HG03196 (cell line): ENCODE data around the gene NEK6.

Experiments used
- ATAC-seq: cut with Tn5 transposase; IDR thresholded peaks from one replicate; pipeline ENCODE4 v1.9.1; 2021; ENCODE audit not compliant: unreplicated experiment

Gene NEK6

DNA sequence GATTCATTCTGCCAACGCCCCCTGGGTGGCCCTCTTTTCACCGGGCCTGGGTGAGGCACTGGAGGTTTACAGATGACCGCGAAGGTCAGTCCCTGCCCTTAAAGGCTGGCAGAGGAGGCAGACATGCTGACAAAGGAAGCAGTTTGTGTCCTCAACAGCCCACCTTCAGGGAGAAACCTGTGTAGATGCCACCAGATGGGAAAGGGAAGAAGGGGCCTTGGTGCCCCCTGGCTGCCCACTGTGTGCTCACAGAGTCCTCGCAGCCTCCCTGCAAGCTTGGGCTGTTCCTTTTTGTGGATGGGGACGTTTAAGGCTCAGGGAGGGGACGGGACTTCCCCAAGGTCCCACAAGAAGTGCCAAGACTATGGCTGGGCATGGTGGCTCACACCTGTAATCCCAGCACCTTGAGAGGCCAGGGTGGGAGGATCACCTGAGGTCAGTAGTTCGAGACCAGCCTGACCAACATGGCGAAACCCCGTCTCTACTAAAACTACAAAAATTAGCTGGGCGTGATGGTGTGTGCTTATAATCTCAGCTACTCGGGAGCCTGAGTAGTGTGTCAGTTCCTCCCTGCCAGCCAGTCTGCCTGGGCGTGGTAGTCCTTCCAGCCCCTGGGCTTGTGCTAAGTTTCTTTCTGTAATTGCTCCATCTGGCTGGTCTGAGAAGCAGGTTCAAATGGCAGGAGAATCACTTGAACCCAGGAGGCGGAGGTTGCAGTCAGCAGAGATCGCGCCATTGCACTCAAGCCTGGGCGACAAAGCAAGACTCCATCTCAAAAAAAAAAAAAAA lies 36.2 kb downstream of the NEK6 start:
- ATAC-seq = no peak

DNA sequence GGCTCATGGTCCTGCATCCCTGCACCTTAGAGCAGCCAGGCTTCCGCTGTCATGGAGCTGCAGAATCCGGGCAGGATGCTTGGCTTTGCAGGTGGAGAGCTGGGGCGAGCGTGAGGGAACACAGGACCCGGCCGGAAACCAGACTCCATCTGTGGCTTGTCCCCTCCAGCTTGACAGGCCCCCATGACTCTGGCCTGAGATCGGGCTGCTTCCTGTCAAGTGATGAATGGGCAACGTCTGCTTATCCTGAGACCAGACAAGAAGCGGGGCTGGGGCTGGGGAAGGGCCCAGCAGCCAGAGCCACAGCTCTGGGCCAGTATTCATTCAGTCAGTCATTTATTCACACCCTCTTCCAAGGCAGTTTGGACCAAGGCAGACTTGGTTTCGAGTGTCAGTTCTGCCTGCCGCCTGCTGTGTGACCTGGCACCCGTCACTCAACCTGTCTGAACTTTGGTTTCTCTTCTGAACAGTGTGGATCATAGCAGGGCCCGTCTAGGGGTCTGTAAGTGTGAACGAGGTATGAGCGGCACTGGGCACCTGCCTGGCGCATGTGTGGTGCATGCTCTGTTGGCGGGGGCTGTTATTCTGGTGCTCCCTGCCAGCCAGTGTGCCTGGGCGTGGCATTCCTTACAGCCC lies 37.5 kb downstream of the NEK6 start:
- no peak for ATAC-seq

DNA sequence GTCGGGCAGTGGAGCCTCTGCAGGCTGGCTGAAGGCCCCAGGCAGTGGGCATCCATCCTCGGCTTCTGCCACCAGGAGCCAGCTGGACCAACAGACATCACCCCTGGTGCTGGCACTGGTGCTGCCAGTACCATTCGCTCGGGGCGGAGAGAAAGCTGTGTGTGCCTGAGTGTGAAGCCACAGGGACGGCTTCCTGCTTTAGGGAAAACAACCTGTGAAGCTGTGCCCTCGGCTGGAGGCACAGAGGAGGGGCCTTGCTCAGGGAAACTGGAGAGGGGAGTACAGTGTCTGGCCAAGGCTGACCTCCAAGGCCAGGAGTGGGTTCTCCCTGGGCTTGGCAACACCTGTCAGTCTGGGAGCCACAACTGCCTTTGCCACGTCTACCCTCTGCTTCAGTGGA lies 38.3 kb downstream of the NEK6 start:
- no peak for ATAC-seq

DNA sequence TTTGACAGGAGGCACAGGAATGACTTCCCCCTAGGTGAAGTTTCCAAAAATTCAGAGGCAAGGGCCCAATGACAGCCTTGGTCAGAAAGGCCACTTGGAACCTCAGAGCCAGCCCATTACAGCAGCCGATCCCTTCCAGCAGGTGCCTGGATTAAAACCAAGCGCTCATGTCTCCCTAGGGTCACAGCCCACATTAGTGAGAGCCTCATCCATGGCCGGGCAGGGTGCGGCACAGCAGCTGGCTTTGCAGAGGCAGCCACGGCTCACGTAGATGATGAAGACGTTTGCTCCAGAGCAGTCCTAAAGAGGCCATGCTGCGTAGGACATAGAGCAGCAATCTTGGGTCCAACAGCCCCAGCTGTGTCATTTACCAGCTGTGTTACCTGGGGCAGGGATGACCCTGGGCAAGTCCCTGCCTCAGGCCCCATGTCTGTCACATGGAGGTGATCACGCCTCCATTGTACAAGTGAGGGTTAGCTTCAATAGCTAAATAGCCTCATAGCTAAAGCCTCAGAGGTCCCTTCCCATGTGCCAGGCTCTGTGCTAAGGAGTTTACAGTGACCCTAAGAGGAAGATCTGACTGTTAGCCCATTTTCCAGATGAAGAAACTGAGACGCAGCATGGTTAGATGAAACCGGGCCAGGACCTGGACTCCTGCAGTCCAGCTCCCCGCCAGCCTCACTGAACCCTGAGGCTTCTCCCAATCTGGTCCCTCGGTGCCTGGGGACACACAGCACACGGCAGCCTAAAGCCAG lies 39.2 kb downstream of the NEK6 start:
- no peak for ATAC-seq

DNA sequence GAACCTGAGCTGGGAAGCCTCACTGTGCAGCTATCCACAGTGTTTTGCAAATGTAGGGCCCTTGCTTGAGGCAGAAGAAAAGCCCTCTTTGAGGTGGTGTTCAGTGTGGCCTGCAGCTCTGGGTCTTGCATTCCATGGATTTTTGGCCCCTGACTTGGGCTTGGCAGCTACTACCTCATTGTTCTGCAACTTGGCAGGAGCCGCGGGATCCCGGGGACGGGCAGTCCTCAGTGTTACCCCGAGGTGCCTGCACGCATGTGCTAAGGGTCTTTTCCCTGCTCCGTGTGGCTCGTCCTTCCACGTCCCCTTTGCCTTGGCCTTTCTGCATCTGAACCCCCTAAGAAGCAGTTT lies 39.8 kb downstream of the NEK6 start:
- no peak for ATAC-seq

DNA sequence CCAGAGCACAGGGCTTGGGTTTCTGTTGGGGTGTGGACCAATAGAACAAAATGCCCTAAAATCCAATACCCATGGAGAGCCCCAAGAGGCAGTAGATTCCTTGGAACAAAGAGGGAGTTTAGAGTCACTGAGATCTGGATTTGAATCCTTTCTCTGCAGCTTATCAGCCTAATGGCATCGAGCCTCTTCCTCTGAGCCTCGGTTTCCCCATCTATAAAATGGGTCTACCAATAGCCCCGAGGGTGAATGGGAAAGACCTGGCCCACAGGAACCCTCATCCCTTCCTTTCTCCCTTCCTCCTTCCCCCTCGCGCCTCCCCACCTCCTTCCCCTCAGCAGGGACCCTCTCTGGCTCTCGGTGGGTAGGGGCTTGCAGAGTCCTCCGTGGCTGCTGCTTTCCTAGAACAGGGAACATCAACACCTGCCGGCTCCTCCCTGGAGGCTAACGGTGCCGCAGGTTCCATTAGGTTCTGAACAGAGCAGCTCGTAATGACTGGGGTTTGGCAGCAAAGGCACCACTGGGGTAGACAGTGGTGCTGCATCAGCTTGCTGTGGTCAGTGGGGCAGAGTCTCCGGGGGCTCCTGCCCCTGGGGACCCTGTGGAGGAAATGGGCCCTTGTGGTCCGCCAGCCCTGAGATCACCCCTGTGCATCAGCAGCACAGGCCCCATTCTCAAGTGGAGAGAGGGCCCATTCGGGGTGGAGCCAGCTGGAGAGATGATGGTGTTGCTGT lies 40.3 kb downstream of the NEK6 start:
- no peak for ATAC-seq

DNA sequence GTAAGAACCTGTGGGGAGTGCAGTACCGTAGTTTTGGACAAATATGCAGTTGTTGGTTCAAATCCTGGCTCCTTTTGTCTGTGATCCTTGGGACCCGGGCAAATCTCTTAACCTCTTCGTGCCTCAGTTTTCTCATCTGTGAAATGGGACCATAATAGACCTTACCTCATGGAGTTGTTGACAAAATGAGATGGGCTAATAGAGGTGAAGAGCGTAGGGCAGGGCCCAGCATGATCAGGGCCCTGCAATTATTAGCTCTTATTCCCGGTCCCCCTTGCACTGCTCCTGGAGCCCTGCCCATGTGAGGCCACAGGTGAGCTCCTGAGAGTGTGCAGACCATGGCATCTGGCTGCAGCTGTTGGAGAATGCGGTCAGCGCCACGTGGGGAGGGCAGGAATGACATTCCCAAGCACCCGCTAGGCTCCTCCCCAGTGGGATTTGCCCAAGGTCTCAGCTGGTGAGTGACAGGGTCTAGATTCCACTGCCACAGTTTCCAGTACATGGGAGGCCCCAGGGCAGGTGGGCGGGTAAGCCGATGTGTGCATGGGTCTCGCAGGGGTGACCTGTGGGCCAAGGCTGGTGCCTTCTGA lies 41.0 kb downstream of the NEK6 start:
- no peak for ATAC-seq

DNA sequence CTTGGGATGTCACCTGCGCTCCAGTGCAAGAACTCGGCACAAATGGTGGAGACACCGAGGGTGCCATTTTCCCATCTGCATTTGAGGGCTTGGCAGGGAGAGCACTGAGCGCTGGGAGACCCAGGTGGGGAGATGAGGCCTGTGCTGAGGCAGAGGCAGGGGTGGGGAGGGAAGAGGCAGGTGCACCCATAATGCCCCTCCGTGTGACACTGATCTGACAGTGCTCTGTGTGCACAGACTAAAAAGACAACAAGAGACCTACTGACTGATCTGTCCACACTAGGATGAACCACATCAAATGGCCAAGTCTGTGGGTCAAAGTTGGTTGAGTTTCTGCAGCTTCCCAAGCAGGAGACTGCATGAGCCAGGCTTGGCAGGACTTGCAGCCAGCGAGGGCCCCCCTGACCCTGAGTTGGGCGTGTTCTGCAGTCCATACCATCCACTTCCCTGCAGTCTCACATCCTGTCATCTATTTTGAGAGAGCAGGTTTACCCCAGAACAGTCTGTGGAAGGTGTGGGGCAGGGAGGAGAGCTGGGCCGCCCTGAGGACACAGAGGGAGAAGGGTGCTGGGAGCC lies 41.9 kb downstream of the NEK6 start:
- no peak for ATAC-seq

DNA sequence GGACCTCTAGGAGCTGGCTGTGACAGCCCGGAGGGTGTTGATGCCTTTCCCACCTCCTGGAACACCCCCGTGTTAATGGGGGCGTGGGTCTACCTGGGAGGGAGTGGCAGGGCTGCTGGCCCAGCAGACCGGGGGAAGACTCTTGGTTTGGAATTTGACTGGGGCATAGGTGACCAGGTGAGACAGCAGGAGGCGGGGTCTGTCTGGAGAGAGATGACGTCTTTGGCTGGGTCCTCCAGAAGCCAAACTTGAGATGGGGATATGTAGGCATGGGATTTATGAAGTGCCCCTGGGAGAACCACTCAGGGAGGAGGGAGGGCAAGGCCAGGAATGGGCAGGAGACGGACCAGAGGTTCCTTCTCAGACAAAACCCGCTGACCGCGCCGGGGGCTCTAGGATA lies 42.6 kb downstream of the NEK6 start:
- ATAC-seq = no peak

DNA sequence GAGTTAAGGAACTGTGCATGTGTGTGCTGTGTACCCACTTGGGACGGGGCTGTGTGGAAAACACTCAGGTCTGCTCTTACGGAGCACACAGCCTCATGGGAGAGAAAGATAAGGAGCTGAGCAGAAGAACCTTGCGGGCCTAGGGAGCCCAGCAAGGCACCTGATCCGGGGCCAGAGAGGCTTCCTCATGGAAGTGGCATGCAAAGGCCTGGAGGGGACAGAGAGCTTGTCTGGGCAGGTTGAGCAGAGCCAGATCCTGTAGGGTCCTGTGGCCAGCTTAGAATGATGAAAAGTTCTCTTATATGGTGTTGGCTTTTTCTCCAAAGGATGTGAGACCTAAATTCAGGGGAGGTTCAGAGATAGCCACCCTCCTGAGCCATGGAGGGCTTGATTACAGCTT lies 45.2 kb downstream of the NEK6 start:
- ATAC-seq = no peak

DNA sequence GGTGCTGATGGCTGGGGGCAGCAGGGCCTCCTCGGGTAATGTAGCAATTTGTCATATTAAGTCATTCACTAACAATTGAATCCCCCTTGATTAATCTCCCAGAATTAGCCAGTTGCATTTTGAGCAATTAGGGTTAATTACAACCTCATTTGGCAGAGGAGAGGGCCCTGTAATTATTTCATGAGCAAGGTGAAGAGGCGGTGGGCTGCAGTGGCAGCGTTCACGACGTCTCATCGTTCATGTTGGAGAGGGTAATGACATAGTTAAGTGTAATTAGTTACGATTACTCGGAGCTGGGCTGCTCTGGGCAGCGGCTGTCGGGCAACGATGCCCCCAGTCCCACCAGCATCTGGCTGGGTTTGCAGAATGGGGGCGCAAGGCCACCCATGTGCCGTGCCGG lies 46.0 kb downstream of the NEK6 start:
- no peak for ATAC-seq

DNA sequence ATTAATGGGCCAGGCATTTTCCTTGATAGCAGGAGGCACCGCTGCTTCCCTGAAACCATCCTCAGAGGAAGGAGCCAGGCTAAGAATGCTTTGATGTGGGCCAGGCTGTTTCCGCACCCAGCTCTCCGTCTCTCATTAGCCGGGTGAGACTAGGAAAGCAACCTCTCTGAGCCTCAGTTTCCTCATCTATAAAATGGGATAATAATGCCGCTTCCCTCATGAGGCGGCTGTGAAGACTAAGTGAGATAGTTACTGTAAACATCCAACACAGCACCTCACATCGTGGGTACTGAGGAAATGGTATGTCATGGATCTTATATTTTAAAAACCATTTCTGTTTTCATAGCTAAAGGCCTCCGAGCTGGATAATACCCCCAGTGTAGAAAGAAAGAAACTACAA lies 46.5 kb downstream of the NEK6 start:
- no peak for ATAC-seq

DNA sequence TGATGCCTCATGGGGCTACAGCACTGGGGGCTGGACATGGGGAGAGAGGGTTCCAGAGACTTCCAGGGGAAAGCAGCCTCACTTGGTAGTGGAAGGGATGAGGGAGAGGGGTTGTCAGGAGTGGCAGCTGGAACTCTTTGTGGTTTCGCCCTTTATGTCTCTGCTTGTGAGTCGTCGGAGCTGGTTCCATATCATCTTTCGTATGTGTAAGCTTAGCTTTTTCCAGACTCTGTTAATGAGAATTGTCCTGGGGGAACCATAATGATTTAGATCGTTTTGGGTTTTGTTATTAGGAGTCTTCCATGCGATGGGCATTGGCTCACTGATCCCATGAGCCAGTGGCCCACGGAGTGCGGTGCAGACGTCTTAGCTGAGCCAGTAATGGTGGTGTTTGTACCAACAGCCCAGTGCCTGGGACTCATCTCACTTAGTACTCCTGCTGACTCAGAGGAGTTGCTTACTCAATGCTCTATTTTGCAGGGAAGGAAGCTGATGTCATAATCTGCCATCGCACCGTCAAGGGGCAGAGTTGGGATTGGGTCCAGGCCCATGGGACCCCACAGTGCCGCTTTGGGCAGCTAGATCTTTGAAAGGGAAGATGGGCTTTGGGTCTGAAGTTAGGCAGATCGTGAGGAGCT lies 48.5 kb downstream of the NEK6 start:
- no peak for ATAC-seq

DNA sequence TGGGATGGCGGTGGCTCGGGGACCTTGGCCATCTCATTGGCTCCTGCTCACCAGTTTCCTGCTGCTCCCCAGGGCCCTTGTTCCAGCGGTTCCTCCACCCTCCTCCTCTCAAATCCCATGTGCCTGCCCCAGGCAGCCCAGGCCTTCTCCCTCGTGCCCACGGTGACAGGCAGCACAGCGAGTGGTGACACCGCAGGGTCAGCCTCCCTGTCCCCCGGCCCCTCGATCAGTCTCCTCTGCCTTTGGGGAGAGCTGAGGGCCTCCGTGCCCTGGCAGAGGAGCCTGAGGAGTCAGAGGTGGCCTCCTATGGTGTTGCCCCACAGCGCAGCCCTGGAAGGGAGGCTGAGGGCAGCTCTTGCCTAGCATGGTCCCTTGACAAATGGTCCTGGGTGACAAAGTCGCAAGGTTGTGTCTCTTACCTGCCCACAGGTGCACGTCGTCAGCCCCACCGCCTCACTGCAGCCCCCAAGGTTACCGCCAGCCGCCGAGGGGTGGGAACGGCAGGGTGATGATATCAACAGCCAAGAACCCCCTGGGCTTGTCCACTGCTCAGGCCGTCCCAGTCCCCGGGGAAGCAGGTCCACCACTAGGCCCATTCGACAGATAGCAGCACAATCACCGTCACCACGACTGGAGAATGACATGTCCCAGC lies 49.8 kb downstream of the NEK6 start:
- ATAC-seq = no peak

DNA sequence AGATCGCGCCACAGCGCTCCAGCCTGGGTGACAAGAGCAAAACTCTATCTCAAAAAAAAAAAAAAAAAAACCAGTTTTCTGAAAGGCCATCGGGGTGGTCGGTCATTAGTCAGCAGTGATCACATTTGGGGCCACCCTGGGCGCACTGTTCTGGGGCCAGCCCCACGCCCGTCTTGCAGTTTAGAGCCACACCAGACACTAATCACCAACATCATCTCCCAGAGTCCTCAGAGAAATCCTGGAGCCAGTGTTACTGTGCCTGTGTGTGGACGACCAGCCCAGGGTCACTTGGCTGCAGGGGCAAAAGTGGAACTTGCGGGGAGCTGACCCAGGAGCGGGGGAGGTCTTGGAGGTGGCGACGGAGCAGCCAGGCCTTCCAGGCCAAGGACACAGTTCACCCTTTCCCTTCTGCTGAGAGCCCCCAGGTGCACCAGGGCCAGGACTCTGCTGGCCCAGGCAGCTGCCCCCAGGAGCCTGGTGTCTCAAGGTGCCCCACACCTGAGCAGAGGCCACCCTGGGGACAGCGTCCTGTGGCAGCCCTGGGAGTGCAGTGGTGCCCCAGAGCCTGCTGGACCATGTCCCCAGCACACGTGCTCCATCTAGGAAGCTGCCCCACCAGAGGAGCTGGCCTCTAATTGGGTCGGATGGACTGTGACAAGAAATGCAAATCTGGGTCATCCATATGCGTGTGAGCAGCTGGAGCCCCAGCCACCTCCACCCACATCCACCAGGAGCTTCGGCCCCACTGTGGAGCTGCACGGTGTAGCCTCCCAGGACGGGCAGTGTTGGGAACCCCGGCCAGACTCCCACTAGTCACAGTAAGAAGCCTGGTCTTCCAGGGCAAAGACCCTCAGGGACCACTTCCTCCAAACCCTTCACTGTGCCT lies 51.1 kb downstream of the NEK6 start:
- ATAC-seq = no peak

DNA sequence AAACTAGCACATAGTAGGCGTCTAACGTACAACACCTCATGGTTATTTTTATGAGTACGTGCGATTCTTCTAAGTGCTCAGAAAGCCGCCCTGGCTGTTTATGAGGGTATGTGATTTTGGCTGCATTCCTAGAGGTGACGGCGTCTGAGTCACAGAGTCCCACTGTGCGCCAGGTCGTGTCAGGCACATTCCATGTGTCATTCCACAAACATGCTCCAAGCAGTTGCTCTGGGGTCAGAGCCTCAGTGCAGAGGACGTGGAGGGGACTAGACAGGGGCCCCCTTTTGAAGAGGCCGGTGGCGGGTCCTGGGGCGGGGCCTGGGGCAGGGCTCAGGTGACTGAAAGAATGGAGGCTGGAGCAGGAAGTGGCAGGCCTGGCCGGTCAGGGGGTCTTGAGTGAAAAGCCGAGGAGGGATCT lies 51.9 kb downstream of the NEK6 start:
- no peak for ATAC-seq

DNA sequence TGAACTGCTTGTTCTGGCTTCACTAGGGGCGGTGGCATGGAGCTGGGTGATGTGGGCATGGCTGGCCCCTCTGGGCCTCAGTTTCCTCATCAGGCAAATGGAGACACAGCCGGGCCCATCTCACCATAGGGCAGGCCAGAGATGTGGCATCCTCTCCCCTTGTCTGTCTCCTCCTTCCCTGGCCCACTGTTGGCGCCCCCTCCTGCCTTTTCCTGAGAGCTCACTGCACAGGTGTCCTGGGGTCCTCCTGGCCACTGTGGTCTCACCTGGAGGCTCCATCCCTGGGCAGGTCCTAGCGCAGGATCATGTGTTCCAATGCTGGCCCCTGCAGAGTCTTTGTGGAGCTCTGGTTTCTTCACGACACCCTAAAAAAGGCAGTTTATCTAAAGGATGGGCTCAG lies 53.5 kb downstream of the NEK6 start:
- no peak for ATAC-seq

DNA sequence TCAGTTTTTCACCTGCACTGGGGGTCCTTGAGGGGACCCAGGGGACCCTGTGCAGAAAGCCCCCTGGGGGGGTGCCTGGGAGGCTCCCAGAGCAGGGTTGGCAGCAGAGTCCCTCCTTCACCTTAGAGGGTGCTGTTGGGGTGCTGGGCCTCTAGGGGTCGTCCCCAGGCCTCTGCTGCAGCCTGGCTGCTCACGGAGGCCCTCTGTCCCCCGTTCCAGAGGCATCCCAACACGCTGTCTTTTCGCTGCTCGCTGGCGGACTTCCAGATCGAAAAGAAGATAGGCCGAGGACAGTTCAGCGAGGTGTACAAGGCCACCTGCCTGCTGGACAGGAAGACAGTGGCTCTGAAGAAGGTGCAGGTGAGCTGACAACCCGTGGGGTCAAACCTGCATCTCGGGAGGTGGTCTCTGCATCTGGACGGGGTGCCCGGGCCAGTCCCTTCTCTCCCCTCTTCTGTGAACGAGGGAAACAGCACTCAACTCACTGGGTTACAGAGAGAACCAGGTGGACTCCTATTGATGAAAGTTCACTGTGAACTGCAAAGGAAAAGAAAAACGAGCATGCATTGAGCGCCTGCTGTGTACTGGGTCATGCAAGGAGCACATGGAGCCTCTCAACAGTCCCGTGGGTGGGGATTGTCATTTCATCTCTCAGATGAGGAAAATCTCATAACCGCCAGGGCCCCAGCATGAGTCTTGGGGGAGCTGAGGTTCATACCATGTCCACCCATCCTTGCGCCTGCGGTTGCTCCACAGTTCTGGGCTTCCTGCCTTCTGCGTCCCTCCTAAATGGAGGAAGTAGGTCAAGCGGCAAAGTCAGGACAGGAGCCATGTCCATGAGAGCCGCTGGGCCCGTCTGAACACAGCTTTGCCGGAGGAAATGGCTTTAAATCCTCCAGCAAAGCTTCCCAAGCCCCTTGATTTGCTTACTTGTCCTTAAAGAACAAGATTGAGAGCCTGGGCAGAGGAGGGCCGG lies 54.8 kb downstream of the NEK6 start:
- ATAC-seq = no peak
